Effector CD4-positive, alpha-beta T cell (primary cell): Measurements from ENCODE around the gene USP9X.
A peak's percentile ranks its signal among the peaks of the same experiment; 100 is the strongest.
"Not testable (repeated sequence)": the region's sequence is repeated elsewhere in the genome, so short reads cannot be mapped to it uniquely, and the experiment has no call there.

Experiments
- DNase-seq: peaks from one replicate; pipeline ENCODE4 v3.0.0-alpha.2; 2020

The USP9X gene

GRCh38 chrX:41087201-41087600, 2.0 kb downstream of the USP9X start:
- no peak for DNase-seq

GRCh38 chrX:41090568-41091238, 5.5 kb downstream of the USP9X start:
- no peak for DNase-seq

GRCh38 chrX:41092776-41093175, 7.5 kb downstream of the USP9X start:
- no peak for DNase-seq

GRCh38 chrX:41095174-41095573, 9.9 kb downstream of the USP9X start:
- no peak for DNase-seq

- no peak for DNase-seq
Measured at GRCh38 chrX:41095908-41096307, 10.7 kb downstream of the USP9X start.

GRCh38 chrX:41096339-41096955, 11.2 kb downstream of the USP9X start:
- no peak for DNase-seq

GRCh38 chrX:41097326-41097725, 12.1 kb downstream of the USP9X start:
- no peak for DNase-seq

- no peak for DNase-seq
Measured at GRCh38 chrX:41100200-41100599, 15.0 kb downstream of the USP9X start.

- DNase-seq, result no peak
Measured at GRCh38 chrX:41100819-41101218, 15.6 kb downstream of the USP9X start.

GRCh38 chrX:41105005-41105404, 19.8 kb downstream of the USP9X start:
- DNase-seq, result no peak

GRCh38 chrX:41106257-41106656, 21.0 kb downstream of the USP9X start:
- DNase-seq, result not testable (repeated sequence)

- DNase-seq, result no peak
Measured at GRCh38 chrX:41108007-41108406, 22.8 kb downstream of the USP9X start.

- no peak for DNase-seq
Measured at GRCh38 chrX:41108463-41109205, 23.4 kb downstream of the USP9X start.

- no peak for DNase-seq
Measured at GRCh38 chrX:41110801-41111625, 25.8 kb downstream of the USP9X start.

GRCh38 chrX:41115104-41115425, 29.8 kb downstream of the USP9X start:
- peak; percentile 30 for DNase-seq

- no peak for DNase-seq
Measured at GRCh38 chrX:41116948-41117347, 31.7 kb downstream of the USP9X start.

- DNase-seq, result no peak
Measured at GRCh38 chrX:41118156-41118555, 32.9 kb downstream of the USP9X start.

- no peak for DNase-seq
Measured at GRCh38 chrX:41119803-41120202, 34.6 kb downstream of the USP9X start.

GRCh38 chrX:41121766-41122165, 36.5 kb downstream of the USP9X start:
- DNase-seq, result no peak

- DNase-seq, result no peak
Measured at GRCh38 chrX:41122664-41123257, 37.5 kb downstream of the USP9X start.

- DNase-seq, result no peak
Measured at GRCh38 chrX:41127477-41128192, 42.4 kb downstream of the USP9X start.

GRCh38 chrX:41128955-41129354, 43.7 kb downstream of the USP9X start:
- DNase-seq, result no peak
